GM21447 (cell line): ENCODE data around the gene ARPC5L.
A peak's percentile ranks its signal among the peaks of the same experiment; 100 is the strongest.
"Not testable (repeated sequence)": the region's sequence is repeated elsewhere in the genome, so short reads cannot be mapped to it uniquely, and the experiment has no call there.

ENCODE experiments used
- ATAC-seq: cut with Tn5 transposase; IDR thresholded peaks from one replicate; pipeline ENCODE4 v1.9.1; 2021; ENCODE audit not compliant: unreplicated experiment

Gene ARPC5L

GRCh38 chr9:124861342-124862229 lies at the start of gene ARPC5L, which contains the start of gene RPL35:
Gene ARPC5L, plus strand, starts transcription at chr9:124862130. Its CDS starts 7,161 bp downstream, at chr9:124869291.
Gene RPL35, minus strand, starts transcription at chr9:124861957. Its CDS starts 45 bp downstream, at chr9:124861912.
- ATAC-seq = peak; percentile 79

- no peak for ATAC-seq
Observed at GRCh38 chr9:124812441-124812876, 49.5 kb upstream of the ARPC5L start.

GRCh38 chr9:124813041-124813440 lies 48.9 kb upstream of the ARPC5L start:
- ATAC-seq = no peak

- ATAC-seq = no peak
Observed at GRCh38 chr9:124813501-124814163, 48.3 kb upstream of the ARPC5L start.

- ATAC-seq = no peak
Observed at GRCh38 chr9:124814164-124814535, 47.8 kb upstream of the ARPC5L start.

GRCh38 chr9:124815601-124816000 lies 46.3 kb upstream of the ARPC5L start:
- ATAC-seq = no peak

- no peak for ATAC-seq
Observed at GRCh38 chr9:124818431-124819281, 43.3 kb upstream of the ARPC5L start.

- ATAC-seq = no peak
Observed at GRCh38 chr9:124820698-124821623, 41.0 kb upstream of the ARPC5L start.

- no peak for ATAC-seq
Observed at GRCh38 chr9:124828489-124829333, 33.2 kb upstream of the ARPC5L start.

- no peak for ATAC-seq
Observed at GRCh38 chr9:124829334-124829669, 32.6 kb upstream of the ARPC5L start.

GRCh38 chr9:124830593-124830992 lies 31.3 kb upstream of the ARPC5L start:
- ATAC-seq = no peak

- no peak for ATAC-seq
Observed at GRCh38 chr9:124831642-124832364, 30.1 kb upstream of the ARPC5L start.

- ATAC-seq = no peak
Observed at GRCh38 chr9:124834591-124834990, 27.3 kb upstream of the ARPC5L start.

- no peak for ATAC-seq
Observed at GRCh38 chr9:124835026-124835557, 26.8 kb upstream of the ARPC5L start.

- ATAC-seq = not testable (repeated sequence)
Observed at GRCh38 chr9:124838132-124838531, 23.8 kb upstream of the ARPC5L start.

GRCh38 chr9:124838567-124839275 lies 23.2 kb upstream of the ARPC5L start:
- ATAC-seq = not testable (repeated sequence)

- ATAC-seq = no peak
Observed at GRCh38 chr9:124839612-124840299, 22.2 kb upstream of the ARPC5L start.
